SIG-M5 (cell line): Measurements from ENCODE around the gene EPB41L4A.
"Not testable (repeated sequence)": the region's sequence is repeated elsewhere in the genome, so short reads cannot be mapped to it uniquely, and the experiment has no call there.

Source experiments
- DNase-seq: peaks from one replicate; lab custom pipeline; 2025; lab: John Stamatoyannopoulos, UW

EPB41L4A gene

GRCh38 chr5:112397690-112398089, 21.4 kb downstream of the EPB41L4A start:
- DNase-seq = no peak

- no peak for DNase-seq
These were observed 22.6 kb downstream of the EPB41L4A start for GRCh38 chr5:112396430-112396829.

- not testable (repeated sequence) for DNase-seq
These were observed 23.8 kb downstream of the EPB41L4A start for GRCh38 chr5:112395299-112395698.

- DNase-seq = no peak
These were observed 28.8 kb downstream of the EPB41L4A start for GRCh38 chr5:112390327-112390726.

GRCh38 chr5:112388739-112389138, 30.3 kb downstream of the EPB41L4A start:
- no peak for DNase-seq

GRCh38 chr5:112388074-112388473, 31.0 kb downstream of the EPB41L4A start:
- no peak for DNase-seq

- DNase-seq = no peak
These were observed 32.3 kb downstream of the EPB41L4A start for GRCh38 chr5:112386766-112387165.

- no peak for DNase-seq
These were observed 33.1 kb downstream of the EPB41L4A start for GRCh38 chr5:112385969-112386368.

GRCh38 chr5:112385566-112385965, 33.5 kb downstream of the EPB41L4A start:
- no peak for DNase-seq

- no peak for DNase-seq
These were observed 34.6 kb downstream of the EPB41L4A start for GRCh38 chr5:112384523-112384922.

- no peak for DNase-seq
These were observed 36.2 kb downstream of the EPB41L4A start for GRCh38 chr5:112382886-112383285.

GRCh38 chr5:112381521-112381920, 37.6 kb downstream of the EPB41L4A start:
- DNase-seq = no peak

GRCh38 chr5:112379542-112380325, 39.3 kb downstream of the EPB41L4A start:
- no peak for DNase-seq

- no peak for DNase-seq
These were observed 44.3 kb downstream of the EPB41L4A start for GRCh38 chr5:112374818-112375217.

- DNase-seq = no peak
These were observed 44.7 kb downstream of the EPB41L4A start for GRCh38 chr5:112374356-112374755.

- no peak for DNase-seq
These were observed 45.2 kb downstream of the EPB41L4A start for GRCh38 chr5:112373885-112374284.

- no peak for DNase-seq
These were observed 46.5 kb downstream of the EPB41L4A start for GRCh38 chr5:112372543-112372942.

- no peak for DNase-seq
These were observed 48.0 kb downstream of the EPB41L4A start for GRCh38 chr5:112371067-112371466.

- no peak for DNase-seq
These were observed 51.7 kb downstream of the EPB41L4A start for GRCh38 chr5:112367400-112367799.

GRCh38 chr5:112366987-112367386, 52.1 kb downstream of the EPB41L4A start:
- DNase-seq = no peak

GRCh38 chr5:112360740-112361139, 58.3 kb downstream of the EPB41L4A start:
- DNase-seq = not testable (repeated sequence)

GRCh38 chr5:112356178-112356956, 62.7 kb downstream of the EPB41L4A start:
- no peak for DNase-seq

- DNase-seq = no peak
These were observed 63.9 kb downstream of the EPB41L4A start for GRCh38 chr5:112355058-112355685.
